ENCODE results near the gene MEF2A.

GRCh38 chr15:99589801-99590200 lies 24.0 kb downstream of the MEF2A start:
- TF ChIP-seq CTCF (IDR thresholded peaks at IDR 0.05; ENCODE audit: insufficient read depth, low read depth, low read length) (no peak), EZH2 (IDR thresholded peaks at IDR 0.05; ENCODE audit: insufficient read depth, low read length) (no peak)
